ENCODE measurements around the gene MICALL1. TPM values are rescaled to one million over a fixed set of nuclear protein-coding genes. Genes with fewer than 3 reads are reported as not detected.
"Not testable (repeated sequence)": the region's sequence is repeated elsewhere in the genome, so short reads cannot be mapped to it uniquely, and the experiment has no call there.

The MICALL1 gene
- total RNA-seq, 1 donor from 2014 or later, result 51.6 TPM

- no peak for DNase-seq (ENCODE audit: low read depth)
Measured at GRCh38 chr22:37926771-37927636, 20.9 kb downstream of the MICALL1 start.

- no peak for DNase-seq (ENCODE audit: low read depth)
Measured at GRCh38 chr22:37927637-37927936, 21.5 kb downstream of the MICALL1 start.

DNA sequence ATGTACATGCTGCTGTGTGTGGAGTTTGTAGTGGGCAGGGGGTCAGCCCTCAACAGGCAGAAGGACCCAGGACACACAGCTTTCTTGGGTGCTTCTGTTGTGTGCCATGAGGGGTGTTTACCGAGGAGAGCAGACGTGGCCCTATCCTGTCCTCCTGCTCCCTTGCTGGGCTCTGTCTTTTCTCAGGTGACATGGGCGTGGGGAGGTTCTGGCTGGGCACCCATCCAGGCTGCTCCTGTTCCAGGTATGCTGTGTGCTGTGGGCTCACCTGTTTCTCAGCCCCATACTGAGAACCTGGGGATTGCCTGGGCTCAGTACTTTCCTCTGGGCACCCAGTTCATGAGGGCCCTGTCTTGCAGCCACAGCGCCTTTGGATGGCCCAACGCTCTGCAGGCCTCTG is 23.3 kb downstream of the MICALL1 start:
- no peak for DNase-seq (ENCODE audit: low read depth)

DNA sequence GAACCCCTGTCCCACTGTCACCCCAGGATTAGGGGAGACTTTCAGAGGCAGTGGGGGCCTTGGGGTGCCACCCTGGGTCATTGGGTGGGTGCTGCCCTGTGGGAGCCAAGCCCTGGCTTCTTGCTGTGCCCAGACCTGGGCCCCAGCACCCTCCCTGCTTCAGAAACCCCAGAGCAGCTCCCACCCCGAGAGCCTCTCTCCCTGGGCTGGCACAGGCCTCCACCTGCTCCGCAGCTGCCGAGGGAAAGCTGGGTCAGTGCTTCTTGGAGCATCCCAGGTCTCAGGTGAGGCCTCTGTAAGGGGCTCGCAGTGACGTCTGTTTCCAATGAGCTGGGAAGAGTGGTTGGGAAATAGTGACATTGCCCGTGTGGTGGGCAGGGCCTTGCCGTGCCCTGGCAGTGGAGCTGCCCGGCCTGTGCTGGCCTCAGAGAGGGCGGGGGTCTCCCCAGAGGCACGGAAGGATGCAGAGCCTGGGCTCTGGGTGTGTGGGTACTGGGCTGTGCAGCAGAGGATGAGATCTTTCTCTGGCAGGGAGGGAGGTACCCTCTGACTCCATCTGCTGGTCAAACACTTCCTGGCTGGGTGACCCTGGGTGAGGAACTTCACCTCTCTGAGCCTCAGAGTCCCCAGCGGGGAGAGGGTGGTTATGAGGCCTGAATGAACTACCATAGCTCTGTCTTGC is 24.3 kb downstream of the MICALL1 start:
- peak; percentile 48 for DNase-seq (ENCODE audit: low read depth)

GRCh38 chr22:37930952-37931440 is 24.9 kb downstream of the MICALL1 start:
- no peak for DNase-seq (ENCODE audit: low read depth)

DNA sequence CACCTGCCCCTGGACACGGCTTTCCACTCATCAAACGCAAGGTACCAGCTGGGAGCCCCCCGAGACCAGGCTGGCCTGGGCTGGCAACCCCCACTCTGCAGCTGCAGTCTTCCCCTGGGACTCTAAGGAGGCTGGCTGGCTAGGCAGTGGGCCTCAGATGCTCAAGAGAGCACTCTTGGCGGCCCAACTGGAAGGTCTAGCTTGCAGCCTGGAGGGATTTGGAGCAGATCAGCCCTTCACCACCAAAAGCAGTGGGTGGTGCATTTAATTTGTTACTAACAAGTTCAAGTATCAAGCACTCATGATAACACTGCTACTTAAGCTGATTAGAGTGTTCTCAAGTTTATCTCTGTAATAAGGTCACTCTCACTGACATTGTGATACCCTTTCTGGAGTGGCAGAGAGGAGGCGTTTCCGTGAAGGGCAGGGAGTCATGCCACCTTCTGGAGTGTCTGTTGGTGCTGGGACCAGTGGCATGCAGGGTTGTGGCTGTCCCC is 25.8 kb downstream of the MICALL1 start:
- DNase-seq (ENCODE audit: low read depth), result no peak

DNA sequence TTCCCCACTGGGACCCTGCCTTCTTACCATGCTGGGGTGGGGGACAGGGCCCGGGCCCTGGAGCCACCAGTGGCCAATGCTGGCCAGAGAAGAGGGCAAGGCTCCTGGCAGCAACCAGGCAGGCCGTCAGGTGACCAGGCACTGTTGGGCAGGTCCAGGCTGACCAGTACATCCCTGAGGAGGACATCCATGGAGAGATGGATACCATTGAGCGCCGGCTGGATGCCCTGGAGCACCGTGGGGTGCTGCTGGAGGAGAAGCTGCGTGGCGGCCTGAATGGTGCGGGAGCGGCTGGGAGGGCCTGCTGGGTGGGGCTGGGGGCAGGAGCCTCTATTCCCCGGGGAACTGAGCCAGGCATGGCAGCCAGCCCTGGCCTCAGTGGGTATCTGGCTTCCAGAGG is 26.3 kb downstream of the MICALL1 start:
- DNase-seq (ENCODE audit: low read depth), result no peak

DNA sequence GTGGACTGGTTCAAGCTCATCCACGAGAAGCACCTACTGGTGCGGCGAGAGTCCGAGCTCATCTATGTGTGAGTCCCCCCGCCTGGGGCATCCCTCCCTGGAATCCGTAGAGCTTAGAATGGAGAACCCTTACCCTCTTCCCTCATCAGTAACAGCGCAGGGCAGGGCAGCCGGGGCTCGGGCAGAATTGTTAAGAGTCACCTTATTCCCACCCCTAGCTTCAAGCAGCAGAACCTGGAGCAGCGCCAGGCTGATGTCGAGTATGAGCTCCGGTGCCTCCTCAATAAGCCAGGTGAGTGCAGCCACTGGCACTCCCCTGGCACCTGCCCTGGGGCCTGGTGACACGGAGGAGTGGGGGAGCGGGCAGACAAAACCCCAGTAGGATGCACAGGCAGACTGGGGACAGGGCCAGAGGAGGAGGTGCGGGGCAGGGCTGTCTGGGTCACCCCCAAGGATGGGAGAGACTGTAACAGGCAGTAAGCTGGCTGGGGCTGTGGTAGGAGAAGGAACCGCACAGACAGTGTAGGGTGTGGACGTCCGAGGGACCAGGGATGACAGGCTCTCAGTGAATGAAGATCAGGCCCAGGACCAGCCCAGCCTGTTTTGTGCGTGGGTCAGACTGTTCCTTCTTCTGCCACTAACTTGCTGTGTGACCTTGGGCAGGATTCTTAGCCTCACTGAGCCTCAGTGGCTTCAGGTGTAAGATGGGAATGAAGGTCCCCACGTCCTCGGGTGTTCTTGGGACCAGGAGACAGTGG is 26.9 kb downstream of the MICALL1 start:
- DNase-seq (ENCODE audit: low read depth), result no peak

DNA sequence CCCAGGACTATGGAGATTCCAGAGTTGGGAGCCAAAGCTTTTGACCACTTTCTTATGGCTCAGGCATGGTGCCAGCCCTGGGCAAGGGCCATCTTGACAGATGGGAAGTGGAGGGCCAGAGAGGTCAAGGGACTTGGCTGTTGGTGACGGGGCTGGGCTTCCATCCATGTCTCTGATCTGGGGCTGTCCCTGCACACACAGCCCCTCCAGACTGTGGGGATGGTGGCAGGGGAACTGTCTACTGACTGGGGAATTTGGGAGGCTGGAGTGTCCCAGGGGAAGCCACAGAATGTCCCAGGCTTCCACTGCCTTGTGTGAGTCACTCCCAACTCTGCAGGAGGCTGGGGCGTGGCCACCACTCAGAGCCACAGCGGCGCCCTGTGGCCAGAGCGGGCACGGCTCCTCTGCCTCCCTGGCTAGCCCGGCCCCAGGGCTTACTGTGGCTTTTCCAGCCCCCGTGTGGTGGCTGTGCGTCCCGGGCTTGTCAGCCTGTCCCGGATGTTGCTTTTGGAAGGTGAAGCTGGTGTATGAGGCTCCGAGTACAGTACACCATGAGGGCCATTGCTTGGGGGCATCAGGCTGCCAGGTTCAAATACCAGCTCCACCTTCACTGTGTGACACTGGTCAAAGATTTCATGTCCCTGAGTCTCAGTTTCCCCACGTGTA is 27.7 kb downstream of the MICALL1 start:
- peak; percentile 98 for DNase-seq (ENCODE audit: low read depth)

DNA sequence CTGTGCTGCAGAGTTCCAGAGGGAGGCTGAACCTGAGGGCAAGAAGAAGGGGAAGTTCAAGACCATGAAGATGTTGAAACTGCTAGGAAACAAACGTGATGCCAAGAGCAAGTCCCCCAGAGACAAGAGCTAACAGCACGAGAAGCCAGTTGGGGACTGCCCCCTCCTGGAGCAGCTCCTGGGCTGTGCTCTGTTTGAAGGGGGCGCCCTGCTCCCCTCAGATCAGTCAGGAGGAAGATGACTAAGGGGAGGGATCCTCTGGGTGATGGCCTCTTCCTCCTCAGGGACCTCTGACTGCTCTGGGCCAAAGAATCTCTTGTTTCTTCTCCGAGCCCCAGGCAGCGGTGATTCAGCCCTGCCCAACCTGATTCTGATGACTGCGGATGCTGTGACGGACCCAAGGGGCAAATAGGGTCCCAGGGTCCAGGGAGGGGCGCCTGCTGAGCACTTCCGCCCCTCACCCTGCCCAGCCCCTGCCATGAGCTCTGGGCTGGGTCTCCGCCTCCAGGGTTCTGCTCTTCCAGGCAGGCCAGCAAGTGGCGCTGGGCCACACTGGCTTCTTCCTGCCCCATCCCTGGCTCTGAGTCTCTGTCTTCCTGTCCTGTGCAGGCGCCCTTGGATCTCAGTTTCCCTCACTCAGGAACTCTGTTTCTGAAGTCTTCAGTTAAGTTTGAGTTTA is 34.7 kb downstream of the MICALL1 start:
- no peak for DNase-seq (ENCODE audit: low read depth)

DNA sequence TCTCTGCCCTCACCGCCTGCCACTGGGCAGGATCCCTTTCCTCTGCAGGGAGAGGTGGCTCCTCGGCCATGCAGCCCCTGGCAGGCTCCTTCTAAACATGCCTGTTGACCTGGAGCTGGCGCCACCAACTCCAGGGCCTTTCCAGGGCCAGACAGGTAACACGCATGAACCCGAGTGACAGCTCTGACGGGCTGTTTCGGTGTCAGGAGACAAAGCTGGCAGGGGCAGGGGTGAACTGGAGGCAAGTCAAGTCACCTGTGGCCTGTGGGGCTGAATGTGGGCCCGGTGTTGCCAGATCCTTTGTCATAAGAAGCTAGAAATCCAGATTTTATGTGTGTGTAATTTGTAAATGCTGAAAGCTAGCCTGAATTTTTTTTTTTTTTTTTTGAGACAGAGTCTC is 36.0 kb downstream of the MICALL1 start:
- no peak for DNase-seq (ENCODE audit: low read depth)

DNA sequence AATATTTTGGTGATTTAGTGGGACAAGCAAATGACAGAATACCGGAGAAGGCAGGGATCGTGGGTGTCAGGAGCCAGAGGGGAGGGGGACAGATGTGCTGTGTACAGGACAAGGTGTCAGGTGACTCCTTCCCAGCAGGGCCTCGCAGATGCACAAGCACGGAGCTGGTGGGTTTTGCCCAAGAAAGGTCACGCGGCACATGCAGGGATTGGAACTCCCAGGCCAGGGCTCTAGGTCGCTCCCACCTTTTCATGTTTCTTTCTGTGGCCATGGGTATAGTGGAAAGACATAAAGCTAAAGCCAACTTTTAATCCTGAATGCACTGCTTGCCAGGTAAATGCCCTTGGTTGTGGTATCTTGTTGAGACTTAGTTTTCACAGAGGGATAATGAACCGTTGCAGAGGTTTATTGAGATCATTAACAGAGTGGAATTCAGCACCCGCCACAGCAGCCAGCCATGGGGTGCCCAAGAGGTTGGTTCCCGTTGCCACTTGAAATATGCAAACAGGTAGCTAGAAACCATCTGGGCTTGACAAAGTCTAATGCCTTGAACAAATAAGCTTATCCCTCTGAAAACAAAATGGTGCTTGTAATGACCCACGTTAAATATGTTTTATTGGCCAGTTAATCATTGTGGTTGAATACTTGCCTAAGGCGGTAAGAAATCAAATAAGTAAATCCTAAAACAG is 37.2 kb downstream of the MICALL1 start:
- DNase-seq (ENCODE audit: low read depth), result no peak

DNA sequence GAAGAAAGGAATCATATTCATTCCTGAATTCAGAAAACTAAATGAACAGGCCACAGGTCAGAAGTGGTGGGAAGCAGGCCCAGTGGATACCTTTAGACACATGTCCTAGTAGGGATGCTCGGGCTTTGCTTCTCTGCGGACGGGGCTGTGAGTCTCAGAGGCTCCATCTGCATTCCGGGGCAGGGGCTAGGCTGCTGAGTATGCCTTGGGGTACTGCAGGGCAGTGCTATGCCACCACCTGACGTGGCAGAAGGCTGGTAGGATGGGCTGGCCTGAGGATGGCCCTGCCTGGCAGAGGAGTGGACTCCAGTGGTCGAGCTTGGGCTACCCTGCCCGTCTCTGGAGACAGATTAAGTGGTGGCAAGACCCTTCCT is 37.7 kb downstream of the MICALL1 start:
- DNase-seq (ENCODE audit: low read depth), result no peak

GRCh38 chr22:37944423-37944822 is 38.3 kb downstream of the MICALL1 start:
- not testable (repeated sequence) for DNase-seq (ENCODE audit: low read depth)

DNA sequence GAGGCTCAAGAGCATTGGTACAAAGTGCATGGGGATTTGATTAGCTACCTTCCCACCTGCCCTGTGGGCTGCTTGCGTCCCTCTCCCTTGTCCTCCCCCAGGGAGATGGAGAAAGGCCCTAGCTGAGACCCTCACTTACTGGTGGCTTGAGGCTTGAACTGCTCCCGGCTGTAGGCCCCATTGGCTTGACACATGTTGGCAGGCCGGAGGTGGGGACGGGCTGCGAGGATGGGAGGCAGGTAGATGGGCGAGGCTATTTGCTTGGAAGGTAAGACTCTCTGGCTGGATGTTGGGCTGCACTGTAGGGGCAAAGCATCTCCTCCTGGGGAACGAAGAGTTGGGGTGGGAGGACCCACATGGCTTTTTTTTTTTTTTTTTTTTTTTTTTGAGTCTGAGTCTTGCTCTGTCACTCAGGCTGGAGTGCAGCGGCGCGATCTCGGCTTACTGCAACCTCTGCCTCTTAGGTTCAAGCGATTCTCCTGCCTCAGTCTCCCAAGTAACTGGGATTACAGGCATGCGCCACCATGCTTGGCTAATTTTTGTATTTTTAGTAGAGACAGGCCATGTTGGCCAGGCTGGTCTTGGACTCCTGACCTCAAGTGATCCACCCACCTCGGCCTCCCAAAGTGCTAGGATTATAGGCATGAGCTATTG is 41.2 kb downstream of the MICALL1 start:
- not testable (repeated sequence) for DNase-seq (ENCODE audit: low read depth)

DNA sequence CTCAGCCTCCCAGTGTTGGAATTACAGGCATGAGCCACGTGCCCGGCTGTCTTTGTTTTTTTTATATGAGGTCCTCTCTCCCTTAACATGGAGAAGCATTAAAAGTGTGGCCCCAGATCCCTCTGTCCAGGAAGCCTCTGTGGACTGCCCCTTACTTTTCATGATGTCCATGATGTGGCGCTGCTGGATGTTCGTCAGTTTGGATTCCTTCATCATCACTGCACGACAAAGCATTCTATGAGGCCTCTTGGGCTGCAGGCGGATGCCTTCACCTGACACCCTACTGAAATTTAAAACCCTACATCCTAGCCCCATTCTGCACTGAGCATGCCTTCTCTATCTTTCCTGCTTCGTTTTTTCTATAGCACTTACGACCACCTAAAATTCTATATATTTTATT is 45.2 kb downstream of the MICALL1 start:
- DNase-seq (ENCODE audit: low read depth), result peak; percentile 31

GRCh38 chr22:37952629-37953028 is 46.5 kb downstream of the MICALL1 start:
- not testable (repeated sequence) for DNase-seq (ENCODE audit: low read depth)

DNA sequence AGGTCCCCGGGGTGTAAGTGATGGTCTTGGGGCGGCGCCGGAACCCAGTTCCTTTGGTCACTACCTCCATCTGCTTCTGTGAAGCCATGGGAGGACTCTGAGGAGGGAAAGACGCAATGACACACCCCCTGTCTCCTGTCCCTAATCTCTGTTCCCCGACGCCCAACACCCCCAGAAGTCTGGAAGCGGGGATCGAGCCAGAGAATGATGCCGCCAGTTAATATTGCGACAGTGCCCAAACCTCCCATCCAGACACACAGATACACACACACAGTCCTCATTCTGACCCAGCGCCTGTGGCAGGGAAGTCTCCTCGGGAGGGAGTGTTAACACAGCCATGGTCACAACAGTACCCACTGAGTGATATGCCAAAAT is 47.0 kb downstream of the MICALL1 start:
- DNase-seq (ENCODE audit: low read depth), result no peak

- DNase-seq (ENCODE audit: low read depth), result peak; percentile 97
Measured at GRCh38 chr22:37953437-37954179, 47.5 kb downstream of the MICALL1 start, which contains the start of the genes C22orf23 and POLR2F. TSS of gene C22orf23 (minus strand) at chr22:37953601. CDS start at chr22:37953149, 452 bp downstream. TSS of gene POLR2F (plus strand) at chr22:37953699. CDS start at chr22:37953788, 89 bp downstream.

Data from myocyte (in vitro differentiated cells).